BE2C (cell line): ENCODE results near the gene SOX13.

ENCODE experiments used
- DNase-seq: peaks from one replicate; pipeline ENCODE4 v3.0.0-alpha.2; 2020
- H3K27me3 ChIP-seq: fragments of 250-450 bp; sonication (Bioruptor Pico); 2 replicates; pipeline ENCODE4 v1.5.1; 2020; ENCODE audit warnings: mild to moderate bottlenecking
- H3K36me3 ChIP-seq: fragments of 250-450 bp; sonication (Bioruptor Pico); 2 replicates; pipeline ENCODE4 v1.5.1; 2020; ENCODE audit warnings: mild to moderate bottlenecking
- H3K4me1 ChIP-seq: fragments of 250-450 bp; sonication (Bioruptor Pico); 2 replicates; pipeline ENCODE4 v1.5.1; 2020
- H3K4me3 ChIP-seq: 2 replicates; pipeline ENCODE4 v1.5.1; 2011; ENCODE audit warnings: low read depth, low read length
- H3K9me3 ChIP-seq: fragments of 250-450 bp; sonication (Bioruptor Pico); 2 replicates; pipeline ENCODE4 v1.5.1; 2020
- CTCF ChIP-seq: IDR thresholded peaks from 2 replicates; pipeline ENCODE4 v1.5.1; 2012; ENCODE audit warnings: mild to moderate bottlenecking, low read depth, low read length

Gene SOX13

GRCh38 chr1:204032642-204033235 lies 40.2 kb upstream of the SOX13 start:
- no peaks in the 10 kb centered on the region for H3K36me3 ChIP-seq
- H3K27me3 ChIP-seq, result no peaks in the 10 kb centered on the region
- no peak for TF ChIP-seq CTCF
- no peaks in the 10 kb centered on the region; the same call in 1 of the 2 replicates for H3K4me1 ChIP-seq
- peak; percentile 59 for DNase-seq
- no peaks in the 10 kb centered on the region for H3K9me3 ChIP-seq
- no peak overlapping the region for H3K4me3 ChIP-seq

GRCh38 chr1:204033306-204033705 lies 39.6 kb upstream of the SOX13 start:
- H3K9me3 ChIP-seq, result no peaks in the 10 kb centered on the region
- no peak for TF ChIP-seq CTCF
- H3K4me3 ChIP-seq, result no peak overlapping the region
- H3K4me1 ChIP-seq, result no peaks in the 10 kb centered on the region; the same call in 1 of the 2 replicates
- H3K27me3 ChIP-seq, result no peaks in the 10 kb centered on the region
- DNase-seq, result no peak
- H3K36me3 ChIP-seq, result no peaks in the 10 kb centered on the region

GRCh38 chr1:204036882-204037655 lies 35.8 kb upstream of the SOX13 start:
- Histone ChIP-seq H3K4me3 (no peak overlapping the region), H3K36me3 (no peaks in the 10 kb centered on the region), H3K9me3 (no peaks in the 10 kb centered on the region), H3K4me1 (no peaks in the 10 kb centered on the region; the same call in 1 of the 2 replicates), H3K27me3 (no peaks in the 10 kb centered on the region)
- DNase-seq, result no peak
- peak; percentile 27 for TF ChIP-seq CTCF

- no peak for TF ChIP-seq CTCF
- Histone ChIP-seq H3K4me3 (no peak overlapping the region), H3K27me3 (no peaks in the 10 kb centered on the region), H3K36me3 (no peaks in the 10 kb centered on the region), H3K9me3 (no peaks in the 10 kb centered on the region), H3K4me1 (no peaks in the 10 kb centered on the region)
- DNase-seq, result no peak
These were observed 31.6 kb upstream of the SOX13 start for GRCh38 chr1:204041232-204041767.

GRCh38 chr1:204041803-204042505 lies 31.0 kb upstream of the SOX13 start:
- Histone ChIP-seq H3K27me3 (no peaks in the 10 kb centered on the region), H3K4me3 (no peak overlapping the region), H3K9me3 (no peaks in the 10 kb centered on the region), H3K4me1 (no peaks in the 10 kb centered on the region), H3K36me3 (no peaks in the 10 kb centered on the region)
- no peak for TF ChIP-seq CTCF
- no peak for DNase-seq
